ENCODE results near the gene SPP2.

SPP2 gene

DNA sequence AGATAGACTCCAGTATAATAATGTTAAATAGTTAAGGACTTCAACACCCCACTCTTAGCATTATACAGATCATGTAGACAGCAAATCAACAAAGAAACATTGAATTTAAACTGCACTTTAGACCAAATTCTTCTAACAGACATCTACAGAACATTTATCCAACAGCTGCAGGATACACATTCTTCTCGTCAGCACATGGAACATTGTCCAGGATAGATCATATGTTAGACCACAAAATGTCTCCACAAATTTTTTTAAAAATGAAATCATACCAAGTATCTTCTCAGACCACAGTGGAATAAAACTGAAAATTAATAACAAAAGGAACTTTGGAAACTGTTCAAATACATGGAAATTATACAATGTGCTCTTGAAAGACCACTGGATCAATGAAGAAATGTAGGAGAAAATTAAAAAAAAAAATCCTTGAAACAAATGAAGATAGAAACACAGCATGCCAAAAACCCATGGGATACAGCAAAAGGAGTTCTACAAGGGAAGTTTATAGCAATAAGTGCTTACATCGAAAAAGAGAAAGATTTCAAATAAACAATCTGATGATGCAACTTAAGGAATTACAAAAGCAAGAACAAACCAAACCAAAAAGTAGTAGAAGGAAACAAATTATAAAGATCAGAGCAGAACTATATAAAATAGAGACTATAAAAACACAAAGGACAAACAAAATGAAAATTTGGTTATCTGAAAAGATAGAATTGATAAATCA lies 12.3 kb upstream of the SPP2 start:
- no peak for DNase-seq (ENCODE audit: low spot score)

DNA sequence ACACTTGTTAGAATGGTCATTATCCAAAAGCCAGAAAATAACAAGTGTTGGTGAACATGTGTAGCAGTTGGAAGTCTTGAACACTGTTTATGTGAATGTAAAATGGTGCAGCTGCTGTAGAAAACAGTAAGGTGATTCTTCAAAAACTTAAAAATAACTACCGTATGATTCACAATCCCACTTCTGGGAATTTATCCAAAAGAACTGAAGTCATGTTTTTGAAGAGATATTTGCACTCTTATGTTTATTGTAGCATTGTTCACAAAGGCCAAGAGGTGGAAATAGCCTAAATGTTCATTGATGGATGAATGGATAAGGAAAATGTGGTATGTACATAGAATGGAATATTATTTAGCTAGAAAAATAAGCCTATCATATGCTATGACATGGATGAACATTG lies 6.3 kb upstream of the SPP2 start:
- DNase-seq (ENCODE audit: low spot score) = no peak

DNA sequence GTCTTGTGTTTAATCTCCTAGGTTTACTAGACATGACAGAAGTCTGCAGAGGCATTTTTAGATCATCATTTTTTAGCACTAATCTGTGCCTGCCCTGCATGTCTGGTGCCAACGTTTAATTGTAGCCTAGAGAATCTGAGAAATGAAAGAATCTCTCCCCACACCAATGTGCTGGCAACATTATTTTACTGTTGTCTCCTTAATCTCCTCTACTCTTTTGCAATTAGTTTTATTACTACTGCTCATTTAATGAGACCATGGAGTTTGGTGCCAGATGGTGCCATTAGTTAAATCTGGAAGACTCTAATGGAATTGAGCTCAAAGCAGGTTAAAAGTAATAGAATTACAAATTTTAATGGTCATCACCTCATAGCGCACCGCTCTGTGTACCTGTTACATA lies 4.0 kb upstream of the SPP2 start:
- DNase-seq (ENCODE audit: low spot score) = no peak

DNA sequence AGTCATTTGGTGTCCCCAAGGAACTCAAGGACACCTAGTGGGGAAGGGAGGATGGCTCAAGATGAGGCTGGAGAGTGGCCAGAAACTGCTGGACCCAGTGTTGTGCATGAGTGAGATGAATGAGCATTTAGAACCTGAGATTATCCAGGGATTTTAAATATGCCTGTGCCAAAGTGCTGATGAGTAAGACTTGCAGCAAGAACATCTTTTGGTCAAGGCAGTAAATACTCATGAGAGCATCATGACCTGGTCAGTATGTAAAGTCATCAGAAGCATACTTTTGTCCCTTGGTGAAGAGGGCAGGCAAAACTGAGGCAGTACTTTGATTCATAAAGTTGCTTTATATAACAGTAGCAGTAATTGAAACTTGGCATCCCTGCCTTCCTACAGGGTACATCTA lies 3.1 kb upstream of the SPP2 start:
- no peak for DNase-seq (ENCODE audit: low spot score)

DNA sequence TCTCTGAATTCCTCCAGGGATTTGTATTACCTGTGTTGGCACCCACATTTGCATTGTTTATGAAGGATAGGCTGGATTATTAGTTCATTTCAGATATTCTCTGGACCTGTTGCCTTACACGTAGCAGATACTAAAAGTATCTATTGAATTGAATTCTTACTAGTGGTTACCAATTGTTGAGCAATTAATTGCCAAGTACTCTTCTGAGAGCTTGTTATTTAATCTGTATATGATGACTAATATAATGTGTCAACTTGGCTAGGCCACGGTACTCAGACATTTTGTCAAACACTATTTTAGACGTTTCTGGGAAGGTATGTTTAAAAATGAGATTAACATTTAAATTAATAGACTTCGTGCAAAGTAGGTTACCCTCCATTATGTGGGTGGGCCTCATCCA lies 2.5 kb upstream of the SPP2 start:
- DNase-seq (ENCODE audit: low spot score) = no peak

DNA sequence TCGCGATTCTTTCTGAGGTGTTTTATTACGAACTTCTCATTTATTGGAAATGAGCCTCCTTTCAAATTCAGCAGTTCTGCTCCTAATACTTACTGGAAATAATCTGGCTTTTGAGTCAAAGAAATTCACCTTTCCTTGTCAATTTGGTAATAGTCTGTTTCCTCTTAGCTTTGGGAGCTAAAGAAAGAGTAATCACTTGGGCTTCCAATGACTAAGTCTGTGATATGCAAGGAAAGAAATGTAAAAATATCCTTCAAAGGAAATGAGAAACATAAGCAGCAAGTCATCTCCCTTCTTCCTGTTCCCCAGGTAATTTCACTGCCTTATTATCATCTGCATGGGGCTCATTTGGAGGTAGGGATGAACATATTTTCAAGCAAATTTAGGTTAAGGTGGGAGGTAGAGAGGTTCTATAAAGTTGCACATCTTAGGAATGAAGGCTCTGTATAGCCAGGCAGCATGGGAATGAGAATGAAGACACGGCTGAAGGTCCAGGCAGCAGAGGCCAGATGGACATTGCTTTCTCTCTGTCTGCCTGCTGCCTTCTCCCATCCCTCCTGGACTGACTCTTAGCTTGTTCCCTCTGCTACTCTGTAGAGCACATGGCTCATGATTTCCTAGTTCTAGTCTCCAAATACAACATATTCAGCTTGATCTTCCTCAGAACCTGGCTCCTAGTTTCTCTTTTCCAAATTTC lies 1.0 kb downstream of the SPP2 start:
- DNase-seq (ENCODE audit: low spot score) = no peak

DNA sequence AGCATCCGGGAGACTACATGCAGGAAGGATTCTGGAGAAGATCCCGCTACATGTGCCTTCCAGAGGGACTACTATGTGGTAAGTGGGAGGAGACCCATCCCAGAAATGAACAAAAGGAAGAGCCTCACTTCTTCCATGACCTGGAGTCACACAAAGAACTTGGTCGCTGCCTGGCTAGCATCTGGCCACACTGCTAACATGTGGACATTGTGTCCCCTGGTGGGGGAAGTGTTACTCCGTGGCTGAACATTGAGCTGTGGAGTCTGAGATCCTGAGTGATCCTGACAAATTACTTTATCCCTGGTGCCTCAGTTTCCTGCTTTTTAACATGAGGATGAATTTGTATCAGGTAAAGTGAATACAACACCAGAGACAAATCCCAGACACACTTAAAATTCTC lies 8.4 kb downstream of the SPP2 start:
- no peak for DNase-seq (ENCODE audit: low spot score)

DNA sequence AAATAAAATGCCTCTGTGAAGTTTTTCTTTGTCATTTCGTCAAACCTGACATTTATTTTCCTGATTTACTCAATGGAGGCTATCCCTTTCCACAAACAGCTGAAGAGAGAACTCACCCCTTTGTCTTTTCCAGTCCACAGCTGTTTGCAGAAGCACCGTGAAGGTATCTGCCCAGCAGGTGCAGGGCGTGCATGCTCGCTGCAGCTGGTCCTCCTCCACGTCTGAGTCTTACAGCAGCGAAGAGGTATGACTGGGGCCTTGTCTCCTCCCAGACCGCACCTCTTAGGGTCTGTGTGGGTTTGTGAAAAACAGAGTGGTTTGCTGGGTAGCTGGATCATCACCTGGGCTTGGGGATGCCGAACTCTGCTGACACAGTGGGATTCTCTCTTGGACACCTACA lies 9.7 kb downstream of the SPP2 start:
- DNase-seq (ENCODE audit: low spot score) = no peak

DNA sequence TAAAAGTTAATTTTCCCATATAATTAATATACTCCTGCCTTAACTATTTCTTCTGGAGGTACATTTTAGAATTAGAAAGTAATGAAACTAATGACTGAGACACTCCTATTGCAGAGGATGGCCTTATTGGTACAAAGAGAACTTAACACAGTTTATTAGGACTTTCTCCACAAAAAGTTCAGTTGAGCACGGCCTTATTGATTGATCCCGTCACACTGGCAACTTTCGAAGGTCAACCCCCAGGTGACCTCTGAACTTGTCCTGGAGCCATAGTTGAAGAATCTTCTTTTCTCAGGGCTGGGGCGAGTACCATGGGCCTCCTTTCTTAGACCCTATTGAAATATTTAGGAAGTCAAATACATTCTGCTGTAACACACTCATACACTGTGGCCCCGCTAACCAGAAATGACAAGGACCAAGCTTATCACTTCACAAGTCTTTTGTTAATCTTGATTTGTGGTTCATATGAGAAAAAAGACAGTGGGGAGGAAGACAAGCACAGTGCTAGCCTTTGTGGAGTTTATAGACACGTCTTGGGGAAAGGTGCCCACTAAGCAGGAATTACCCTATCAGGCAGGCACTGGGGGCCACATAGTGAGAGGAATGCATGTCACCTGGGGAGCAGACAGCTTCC lies 11.2 kb downstream of the SPP2 start:
- no peak for DNase-seq (ENCODE audit: low spot score)

DNA sequence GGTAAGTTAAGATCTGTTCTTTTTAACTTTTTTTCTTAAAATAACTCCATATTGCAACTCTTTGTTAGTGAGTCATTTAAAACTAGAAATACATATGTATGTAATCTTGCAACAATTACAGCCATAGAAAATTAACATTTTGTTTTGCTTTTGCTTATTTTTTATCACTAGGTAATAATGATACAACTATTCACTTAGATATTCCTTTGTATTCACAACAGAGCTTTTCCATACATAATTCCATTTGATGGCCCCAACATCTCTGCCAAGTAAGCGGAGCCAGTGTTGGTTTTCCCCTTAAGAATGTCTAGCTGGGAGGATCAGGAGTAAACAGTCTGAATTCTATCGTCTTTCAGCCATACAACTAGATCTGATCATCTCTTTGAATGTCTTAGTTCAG lies 16.1 kb downstream of the SPP2 start:
- no peak for DNase-seq (ENCODE audit: low spot score)

DNA sequence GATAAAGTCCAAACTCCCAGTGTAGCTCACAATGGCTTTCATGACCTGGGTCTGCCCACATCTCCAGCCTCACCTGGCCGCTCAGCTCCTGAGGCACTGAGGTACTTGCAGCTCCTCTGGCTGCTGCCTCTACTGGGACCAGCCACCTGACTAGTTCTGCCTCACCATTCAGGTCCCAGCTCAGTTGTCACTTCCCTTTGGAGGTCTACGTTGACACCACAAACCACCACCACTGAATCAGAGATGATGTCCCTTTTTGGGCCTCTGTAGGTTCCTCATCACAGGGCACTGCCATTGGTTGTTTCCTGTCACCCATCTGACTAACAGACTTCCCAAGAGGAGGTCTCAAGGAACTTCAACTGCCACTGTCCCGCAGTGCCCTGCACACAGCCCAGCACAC lies 21.2 kb downstream of the SPP2 start:
- DNase-seq (ENCODE audit: low spot score) = no peak

DNA sequence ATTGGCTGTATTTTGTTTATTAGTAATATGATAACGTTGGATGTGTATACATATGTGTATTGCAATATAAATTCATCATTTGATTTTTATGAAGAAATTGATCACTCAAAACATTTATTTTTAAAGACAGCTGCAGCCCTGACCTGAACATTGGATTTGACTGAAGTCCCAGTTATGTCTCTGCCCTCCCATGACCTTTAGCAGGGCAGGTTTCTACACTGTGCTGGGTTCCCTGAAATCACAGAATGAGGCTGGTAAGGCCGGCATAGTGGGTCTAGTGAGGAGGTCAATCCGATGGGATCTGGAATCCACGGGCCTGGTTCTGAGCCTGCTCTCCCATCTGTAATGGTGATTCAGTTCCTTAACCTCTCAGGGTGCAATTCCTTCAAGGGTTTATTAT lies 22.0 kb downstream of the SPP2 start:
- no peak for DNase-seq (ENCODE audit: low spot score)

DNA sequence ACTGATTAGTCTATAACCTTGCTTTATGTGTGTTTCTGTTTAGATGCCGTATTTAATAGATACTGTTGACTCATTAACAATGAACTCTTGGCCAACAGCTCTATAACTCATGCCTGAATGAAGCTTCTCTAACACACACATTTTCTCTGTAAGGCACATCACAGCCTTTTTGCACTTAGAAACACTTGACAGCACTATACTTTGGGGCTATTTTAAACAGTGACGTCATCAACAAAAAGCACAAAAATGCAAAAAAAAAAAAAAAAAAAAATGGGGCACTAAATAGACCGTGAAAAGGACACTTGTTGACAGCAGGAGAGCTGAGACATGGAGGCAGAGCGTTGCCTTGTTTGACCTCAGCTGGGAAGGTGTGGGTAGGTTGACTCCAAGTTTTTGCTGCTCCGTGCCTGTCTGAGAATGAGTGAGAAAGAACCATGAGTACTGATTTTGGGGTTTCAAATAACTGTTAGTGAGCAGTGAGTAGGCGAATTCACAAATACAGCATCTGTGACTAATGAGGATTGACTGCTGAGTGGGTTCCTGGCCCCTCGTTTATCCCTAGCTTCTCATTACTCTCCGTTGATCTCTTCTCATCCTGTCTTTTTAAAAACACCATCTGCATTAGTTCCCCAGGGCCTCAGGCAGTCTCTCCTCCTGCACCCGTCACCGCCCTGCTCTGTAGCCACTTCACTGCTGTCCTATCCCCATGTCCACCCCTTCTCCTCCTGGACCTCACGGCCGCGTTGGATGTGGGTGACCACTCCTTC lies 24.4 kb downstream of the SPP2 start:
- no peak for DNase-seq (ENCODE audit: low spot score)

DNA sequence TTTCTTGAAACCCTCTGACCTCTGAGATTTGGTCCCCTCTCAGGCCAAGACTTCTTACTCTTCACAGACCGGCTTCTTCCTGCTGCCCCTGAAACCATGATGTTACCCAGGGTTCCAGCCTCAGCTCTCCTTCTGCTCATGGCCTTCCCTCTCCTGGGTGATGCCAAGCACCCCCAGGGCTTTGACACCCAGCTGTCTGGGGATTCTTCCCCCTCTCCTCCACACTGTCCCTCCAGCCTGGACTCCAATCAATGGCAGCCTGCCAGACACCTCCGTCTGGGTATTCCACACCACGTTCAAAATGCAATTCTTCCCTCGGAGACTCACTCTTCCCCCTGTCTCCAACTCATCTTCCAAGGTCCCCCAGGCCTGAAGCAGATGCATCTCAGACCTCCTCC lies 25.0 kb downstream of the SPP2 start:
- DNase-seq (ENCODE audit: low spot score) = no peak

DNA sequence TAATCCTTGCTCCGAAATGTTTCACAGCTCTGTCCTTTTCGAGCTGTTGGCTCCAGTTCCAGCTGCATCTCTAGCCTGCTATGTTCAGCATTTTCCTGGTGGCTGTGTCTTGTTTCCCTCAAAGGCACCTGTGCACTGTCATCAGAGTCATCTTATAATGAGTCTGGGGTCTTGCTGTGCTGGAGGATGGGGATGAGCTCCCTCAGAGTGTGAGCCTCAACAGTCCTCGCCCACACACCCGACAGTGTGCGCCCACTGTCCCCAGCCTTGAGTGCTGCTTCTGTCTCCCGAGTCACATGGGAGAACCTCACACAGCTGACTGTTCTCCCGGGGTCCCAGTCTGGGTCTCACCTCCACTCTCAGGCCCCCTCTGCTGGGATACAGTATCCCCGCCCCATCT lies 25.4 kb downstream of the SPP2 start:
- DNase-seq (ENCODE audit: low spot score) = no peak

DNA sequence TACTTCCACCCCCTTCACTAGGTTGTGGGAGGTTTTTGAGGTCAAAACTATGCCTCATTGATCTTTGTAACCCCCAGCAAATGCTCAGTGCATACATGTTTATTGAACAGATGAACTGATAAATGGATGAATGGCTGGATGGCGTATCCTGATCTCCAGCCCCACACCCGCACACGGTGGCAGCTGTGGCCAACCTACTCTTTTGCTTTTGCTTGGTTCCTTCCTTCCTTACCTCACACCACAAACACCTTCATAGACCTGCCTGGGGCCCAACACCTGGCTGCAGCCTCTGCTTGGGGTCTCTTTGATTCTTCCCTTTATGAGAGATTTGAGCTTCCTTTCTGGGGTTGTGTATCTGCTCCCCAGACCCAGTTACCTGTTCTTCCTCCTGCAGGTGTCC lies 25.9 kb downstream of the SPP2 start:
- no peak for DNase-seq (ENCODE audit: low spot score)

DNA sequence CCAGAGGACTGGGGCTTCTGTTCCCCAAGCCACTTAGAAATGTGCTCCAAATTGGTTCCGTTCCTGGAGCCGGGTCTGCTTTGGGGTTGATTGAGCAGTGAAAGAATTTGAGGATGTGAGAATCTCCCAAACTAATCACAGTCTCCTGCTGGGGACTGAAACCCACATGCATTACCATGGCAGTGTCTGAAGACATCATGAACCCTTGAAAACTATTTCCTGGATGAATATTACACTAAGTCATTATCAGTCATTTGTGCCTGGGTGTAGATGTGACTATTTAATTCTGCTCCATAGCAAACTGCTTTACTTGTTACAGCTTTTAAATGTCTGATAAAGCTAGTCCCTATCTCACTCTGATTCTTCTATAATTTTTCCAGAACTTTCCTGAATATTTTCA lies 27.6 kb downstream of the SPP2 start:
- DNase-seq (ENCODE audit: low spot score) = no peak

DNA sequence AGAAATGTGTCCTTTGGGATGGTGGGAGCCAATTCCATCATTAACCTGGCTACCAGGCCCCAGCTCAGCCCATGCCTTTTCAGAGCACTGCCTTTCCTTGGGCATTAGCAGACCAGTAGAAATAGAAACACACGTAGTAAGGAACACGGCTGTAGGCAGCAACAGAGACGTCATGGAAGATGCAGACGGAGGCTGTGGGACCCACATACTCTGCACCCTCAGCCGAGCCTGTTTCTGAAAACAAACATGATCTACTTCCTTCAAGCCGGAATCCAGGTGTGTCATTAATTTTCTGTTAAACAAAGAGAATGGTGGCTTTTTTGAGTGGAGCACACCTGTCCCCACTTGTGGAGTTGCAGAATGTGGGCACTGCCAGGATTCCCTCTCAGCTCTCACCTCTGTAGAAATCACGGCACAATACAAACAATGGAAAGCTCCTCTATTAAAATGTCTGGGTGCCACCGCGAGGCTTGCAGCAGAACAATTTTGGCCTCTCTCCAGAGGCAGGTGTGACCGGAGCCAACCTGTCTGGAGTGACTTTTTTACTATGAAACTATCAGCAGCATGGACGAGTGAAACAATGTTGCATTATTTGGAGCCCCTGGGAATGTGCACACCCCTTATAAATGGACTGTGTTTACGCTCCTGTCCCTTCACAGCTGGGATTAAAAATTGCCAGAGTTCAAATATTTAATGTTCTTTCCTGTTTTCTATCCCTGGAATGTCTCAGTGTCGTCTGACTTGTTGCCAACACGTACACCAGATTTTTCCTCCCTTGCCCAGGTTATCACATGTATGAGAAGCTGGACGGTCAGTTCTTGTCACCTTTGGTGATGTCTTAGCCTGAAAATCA lies 31.7 kb downstream of the SPP2 start:
- DNase-seq (ENCODE audit: low spot score) = peak; percentile 31

DNA sequence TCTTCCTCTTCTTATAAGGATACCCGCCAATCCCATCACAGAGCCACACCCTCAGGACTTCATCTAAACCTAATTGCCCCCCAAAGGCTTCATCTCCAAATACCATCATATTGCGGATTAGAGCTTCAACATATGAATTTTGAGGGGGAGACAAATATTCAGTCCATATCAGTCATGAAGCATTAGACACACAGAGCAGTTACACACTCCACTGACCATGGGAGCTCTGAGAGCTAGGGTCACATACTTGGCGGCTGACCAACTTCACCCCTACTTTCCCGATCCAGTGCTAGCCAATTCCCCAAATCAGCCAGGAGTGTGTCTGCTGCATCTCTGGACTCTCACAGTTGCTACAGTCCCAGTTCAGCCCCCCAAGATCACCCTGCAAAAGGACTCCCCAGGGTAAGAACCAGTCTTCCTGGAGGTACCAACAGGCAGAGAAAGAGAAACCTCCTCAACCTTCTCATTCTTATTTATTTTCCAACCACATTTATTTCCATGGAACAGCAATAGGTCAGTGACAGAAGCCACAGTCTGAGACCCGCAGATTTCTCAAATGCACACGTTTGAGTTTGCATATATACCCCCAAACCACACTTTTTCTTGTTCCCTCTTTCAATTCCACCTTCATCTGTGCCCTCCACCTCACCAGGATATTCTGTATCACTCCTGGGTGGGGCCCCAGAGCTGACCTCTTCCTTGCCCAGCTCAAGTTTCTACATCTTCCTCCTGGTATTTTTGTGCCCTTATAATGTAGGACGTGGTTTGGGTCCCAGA lies 33.3 kb downstream of the SPP2 start:
- no peak for DNase-seq (ENCODE audit: low spot score)

DNA sequence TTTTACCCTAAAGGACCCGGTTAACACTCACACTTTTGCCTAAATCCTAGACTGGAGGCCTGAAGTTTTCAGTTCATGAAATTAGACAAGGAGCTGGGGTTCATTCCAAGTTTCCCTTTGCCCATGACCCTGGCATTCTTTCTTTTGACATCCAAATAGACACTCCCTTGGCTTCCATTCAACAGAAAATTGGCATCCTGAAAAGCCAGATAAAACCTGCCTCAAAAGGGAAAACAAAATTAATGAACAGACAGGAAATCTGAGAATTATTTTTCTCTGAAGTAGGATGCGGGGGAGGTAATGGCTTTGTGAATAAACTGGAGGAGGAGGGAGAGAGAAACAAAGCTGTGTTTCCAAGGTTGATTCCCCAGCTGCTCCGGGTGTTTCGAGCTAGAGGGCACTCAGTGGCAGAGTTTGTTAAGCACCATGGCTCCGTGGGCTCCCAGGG lies 41.0 kb downstream of the SPP2 start:
- no peak for DNase-seq (ENCODE audit: low spot score)

DNA sequence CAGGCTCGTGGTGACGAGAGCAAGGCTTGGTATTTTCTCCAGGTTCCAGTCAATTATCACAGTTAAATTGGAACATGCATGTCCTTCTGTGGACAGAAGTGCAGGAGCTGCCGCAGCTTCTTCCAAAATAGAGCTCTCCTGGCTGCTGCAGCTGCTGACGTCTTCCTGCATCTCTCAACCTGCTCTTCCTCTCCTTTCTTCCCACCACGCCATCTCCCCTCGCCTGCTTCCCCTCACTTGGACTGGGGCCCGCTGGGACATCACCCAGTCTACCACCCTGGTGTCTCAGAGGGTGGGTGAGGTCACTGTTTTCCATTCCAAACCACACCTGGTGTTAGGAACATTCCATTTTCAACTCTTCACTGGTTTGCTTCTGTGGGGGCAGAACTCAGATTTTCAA lies 41.4 kb downstream of the SPP2 start:
- DNase-seq (ENCODE audit: low spot score) = no peak

Measured in SW480 (cell line).